Activated CD8-positive, alpha-beta memory T cell treated with anti-CD3 and anti-CD28 coated beads for 36 hours (primary cell): ENCODE results near the gene CRB1. TPM values are rescaled to one million over a fixed set of nuclear protein-coding genes. Genes with fewer than 3 reads are reported as not detected.

Experiments used
- CTCF ChIA-PET: fragments of 350-600 bp; sonication (Branson Sonifier 250); formaldehyde crosslinking; loops from one replicate; lab custom pipeline; 2021; ENCODE audit warnings: antibody characterized with exemption; lab: Charles Lee
- POLR2A ChIA-PET: fragments of 350-600 bp; sonication (Branson Sonifier 250); formaldehyde crosslinking; loops from one replicate; lab custom pipeline; 2021; ENCODE audit warnings: antibody characterized with exemption; lab: Charles Lee
- total RNA-seq, 2 experiments: library from RNA; stranded (reverse); gene quantifications; one replicate each; pipeline ENCODE4 v1.2.3, GENCODE V29; 2021

CRB1 gene
- total RNA-seq, 2 experiments from 2014 or later: not detected

DNA sequence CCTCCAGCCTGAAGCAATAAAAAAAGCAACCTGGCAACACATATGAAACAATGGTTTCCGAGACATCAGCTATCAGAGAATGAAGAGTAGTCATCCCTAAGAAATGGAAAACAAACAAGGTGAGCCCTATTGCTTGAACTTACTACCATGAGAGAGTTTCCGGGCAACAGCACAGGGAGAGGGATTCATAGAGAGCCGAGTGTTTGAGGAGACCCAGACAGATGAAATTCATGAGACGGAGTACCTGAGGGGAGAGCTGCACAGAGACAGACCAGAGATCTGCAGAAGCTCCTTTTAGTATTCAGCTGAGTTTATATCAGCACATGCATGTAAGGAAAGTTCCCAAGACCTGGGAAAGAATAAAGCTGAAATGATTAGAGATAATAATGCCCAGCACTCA is 19.8 kb downstream of the CRB1 start:
- CTCF ChIA-PET: no interaction called here
- POLR2A ChIA-PET: no interaction called here

GRCh38 chr1:197302775-197303174 is 34.7 kb downstream of the CRB1 start:
- ChIA-PET POLR2A (no interaction called here), CTCF (no interaction called here)

DNA sequence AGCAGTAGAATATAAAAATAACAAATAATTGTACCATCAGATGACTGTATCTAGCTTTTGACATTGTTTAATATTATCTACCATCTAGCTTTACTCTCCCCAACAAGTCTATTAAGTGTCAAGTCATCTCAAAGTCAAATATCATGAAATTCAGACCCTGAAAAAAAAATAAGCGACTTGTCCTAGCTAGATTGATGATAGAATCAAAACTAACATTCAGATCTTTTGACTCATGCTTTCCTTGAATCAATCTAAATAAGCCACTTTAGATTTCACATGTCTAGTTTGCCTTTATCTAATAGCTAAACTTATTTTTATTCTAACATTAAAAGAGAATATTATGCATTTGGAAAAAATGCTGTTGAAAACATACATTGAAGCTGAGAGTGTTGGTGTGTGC is 35.4 kb downstream of the CRB1 start:
- ChIA-PET CTCF (no interaction called here), POLR2A (no interaction called here)

DNA sequence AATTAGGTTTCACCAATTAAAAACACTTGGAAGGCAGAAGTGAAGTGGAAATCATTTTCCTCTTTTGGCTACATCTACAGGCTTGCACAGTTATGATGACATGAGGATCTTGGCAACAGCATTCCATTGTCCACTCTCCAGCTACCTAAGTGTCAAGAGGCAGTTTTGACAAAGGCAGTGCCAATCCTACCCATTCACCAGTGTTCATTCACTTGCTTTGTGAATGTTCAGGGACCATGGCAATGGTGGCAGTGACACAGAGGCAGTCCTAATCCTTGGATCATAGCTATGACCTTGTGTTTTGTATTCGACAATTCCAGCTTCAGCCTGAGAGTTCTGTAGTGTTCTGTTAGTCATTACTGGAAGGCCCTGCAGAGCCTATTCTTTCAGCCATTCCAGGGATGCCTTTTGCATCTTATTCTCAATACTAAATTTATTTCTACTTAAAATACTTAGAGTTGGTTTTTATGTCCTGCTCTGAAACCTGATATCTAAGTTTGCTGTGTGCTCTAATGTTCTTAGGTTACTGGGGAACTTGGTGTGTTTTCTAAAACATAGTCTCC is 36.7 kb downstream of the CRB1 start:
- ChIA-PET CTCF (no interaction called here), POLR2A (no interaction called here)

DNA sequence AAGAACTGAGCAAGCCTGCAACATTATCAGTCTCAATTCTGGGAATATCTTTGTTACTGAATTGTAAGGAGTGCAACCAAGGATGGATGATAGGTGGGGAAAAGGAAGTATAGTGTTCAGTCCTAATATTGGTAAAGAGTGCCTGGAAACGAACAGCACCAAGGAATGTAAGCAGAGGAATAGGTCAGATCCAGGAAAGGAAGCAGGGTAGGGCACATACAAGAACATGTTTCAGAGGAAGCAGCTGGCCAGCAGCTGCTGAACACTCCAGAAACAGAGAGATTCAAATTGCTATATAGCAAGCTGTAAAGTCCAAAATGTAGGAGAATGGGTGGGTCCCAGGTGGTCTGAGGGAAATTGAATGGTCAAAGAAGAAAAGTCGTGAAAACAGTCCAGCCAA is 37.9 kb downstream of the CRB1 start:
- ChIA-PET POLR2A (no interaction called here), CTCF (interaction anchor here (0.7 kb wide), 1 partner anchor 18 kb away, joined by 3 read pairs; no protein-coding TSS in a partner anchor)

DNA sequence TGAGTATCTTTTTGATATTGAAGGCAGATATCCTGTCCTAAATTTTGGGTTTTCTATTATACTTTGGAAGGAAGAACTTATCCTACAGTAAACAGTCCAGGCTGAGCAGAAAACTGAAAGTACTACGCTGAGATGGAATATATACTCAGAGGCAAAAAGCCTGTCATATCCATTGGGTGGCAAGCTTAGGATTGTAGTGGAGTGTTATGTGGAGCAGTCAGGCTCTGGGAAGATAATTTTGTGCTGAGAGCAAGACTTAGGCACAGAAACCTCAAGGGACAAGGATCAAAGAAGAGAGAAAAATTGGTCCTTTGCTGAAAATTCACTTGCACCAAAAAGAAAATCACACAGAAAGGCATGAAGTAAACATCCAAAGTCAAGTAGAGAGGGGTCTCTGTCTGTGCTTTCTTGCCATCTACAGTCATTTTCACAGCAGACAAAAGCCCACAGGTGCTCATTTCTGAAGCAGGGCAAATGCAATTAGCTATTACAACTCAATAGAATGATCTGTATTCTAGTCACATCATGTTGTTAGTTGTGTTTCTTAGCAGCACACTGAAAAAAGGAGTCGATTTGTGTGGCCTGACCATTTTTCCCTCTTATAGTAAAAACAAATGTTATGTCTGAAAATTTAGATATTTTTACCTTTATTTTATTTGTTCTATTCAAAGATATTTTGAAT is 38.5 kb downstream of the CRB1 start:
- POLR2A ChIA-PET: no interaction called here

DNA sequence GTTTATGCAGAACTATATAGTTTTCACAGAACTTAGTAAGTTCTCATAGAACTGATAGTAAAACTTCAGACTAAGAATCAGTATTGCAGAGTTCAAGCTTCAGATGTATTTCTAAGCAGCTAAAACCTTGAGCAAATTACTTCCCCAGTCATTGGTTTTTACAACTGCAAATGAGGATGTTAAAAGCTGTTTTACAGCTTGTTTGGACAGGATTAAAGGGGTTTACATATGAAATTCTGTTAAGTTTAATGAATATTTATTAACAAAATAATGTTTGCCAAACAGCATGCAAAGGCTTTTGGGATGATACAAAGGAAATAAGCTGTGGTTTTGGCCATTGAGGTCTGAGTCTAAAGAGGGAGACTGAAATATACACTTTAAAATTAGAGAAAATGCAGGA is 39.1 kb downstream of the CRB1 start:
- CTCF ChIA-PET: no interaction called here

More for the DNA sequence above, 38.5 kb downstream of the CRB1 start:
- CTCF ChIA-PET: no interaction called here

DNA sequence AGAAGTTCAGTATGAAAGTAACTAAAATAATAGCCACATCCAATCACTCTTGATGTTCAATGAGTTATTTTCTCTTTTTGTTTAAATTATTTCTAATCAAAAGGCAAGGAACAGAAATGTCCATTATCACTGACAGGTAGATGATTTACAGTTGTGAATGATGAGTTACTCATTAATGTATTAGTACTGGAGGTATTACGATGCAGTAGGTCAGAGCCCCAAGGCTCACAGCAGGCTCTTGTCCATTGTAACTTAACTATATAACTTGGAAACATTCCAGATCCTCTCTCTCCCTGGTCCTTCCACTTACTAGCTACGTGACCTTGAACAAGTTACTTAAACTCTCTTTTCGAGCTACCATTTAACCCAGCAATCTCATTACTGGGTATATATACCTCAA is 39.5 kb downstream of the CRB1 start:
- POLR2A ChIA-PET: no interaction called here
- CTCF ChIA-PET: no interaction called here

More for the DNA sequence above, 39.1 kb downstream of the CRB1 start:
- POLR2A ChIA-PET: no interaction called here

DNA sequence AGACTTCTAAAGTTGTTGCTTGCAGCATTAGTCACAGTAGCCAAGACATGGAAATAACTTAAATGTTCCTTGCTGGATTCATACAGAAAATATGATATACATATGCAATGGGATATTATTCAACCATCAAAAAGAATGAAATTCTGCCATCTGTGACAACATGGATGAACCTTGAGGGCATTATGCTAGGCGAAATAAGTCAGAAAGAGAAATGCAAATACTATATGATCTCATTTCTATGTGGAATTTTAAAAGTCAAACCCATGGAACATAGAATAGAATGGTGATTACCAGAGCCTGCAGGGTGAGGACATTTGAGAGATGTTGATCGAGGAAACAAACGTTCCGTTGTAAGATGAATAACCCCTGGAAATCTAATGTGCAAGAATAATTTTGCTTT is 43.0 kb downstream of the CRB1 start:
- ChIA-PET CTCF (no interaction called here), POLR2A (no interaction called here)

DNA sequence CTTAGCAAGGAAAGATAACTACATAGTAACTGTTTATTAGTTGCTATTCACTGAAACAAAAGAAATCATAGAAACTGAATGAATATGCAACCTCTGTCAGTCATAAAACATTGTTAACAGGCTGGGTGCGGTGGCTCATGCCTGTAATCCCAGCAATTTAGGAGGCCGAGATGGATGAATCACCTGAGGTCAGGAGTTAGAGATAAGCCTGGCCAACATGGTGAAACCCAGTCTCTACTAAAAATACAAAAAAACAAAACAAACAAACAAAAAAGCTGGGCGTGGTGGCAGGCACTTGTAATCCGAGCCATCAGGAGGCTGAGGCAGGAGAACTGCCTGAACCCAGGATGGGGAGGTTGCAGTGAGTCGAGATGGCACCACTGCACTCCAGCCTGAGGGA is 44.1 kb downstream of the CRB1 start:
- CTCF ChIA-PET: no interaction called here

GRCh38 chr1:197313713-197314112 is 45.7 kb downstream of the CRB1 start:
- POLR2A ChIA-PET: no interaction called here
- CTCF ChIA-PET: no interaction called here

More for the DNA sequence above, 44.1 kb downstream of the CRB1 start:
- POLR2A ChIA-PET: no interaction called here

GRCh38 chr1:197314682-197315081 is 46.6 kb downstream of the CRB1 start:
- ChIA-PET CTCF (no interaction called here), POLR2A (no interaction called here)

DNA sequence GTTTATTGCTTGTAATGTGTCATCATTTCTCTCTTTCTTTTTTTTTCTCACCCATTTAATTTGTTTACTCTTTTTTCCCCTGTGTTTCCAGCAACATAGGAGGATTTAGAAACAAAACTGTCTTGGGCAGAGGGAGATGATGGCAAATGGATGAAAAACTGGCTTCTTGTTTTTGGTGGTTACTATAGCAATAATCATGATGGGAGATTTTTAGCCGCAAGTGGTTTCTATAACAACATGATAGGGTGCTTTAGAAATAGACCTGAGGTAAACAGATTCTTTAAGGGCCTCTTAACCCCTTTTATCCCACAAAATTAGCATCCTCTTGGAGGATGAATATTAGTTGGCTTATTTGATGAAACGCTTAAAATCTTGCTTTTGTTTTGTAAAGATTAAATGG is 51.6 kb downstream of the CRB1 start:
- CTCF ChIA-PET: no interaction called here
- POLR2A ChIA-PET: no interaction called here

- ChIA-PET POLR2A (no interaction called here), CTCF (no interaction called here)
Observed at GRCh38 chr1:197320991-197321531, 53.0 kb downstream of the CRB1 start.

GRCh38 chr1:197321811-197322210 is 53.8 kb downstream of the CRB1 start:
- ChIA-PET CTCF (no interaction called here), POLR2A (no interaction called here)

DNA sequence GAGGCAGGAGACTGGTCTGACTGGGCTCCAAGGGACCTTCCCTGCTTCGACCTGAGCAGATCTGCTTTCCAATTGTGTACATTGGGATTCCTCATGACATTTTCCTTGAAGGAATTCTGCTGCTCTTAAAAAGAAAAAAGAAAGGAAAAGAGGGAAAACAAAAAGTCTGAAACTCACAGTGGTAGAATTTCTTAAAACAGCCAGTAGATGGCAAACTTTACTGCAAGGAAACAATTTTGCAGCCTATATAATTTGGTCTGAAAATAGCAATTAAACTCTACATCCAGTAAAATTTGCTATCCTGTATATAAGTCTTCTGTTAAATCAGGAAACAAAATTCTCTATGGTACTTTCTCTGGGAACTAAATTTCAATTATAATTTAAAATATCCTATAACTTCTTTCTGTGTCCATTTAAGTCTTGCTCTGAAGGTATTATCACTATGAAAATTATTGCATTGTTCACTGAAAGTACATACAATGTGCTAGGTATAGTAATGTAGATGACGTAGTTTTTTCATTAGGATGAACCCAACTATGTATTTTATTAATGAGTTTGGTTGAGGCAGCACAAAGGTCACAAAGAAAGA is 59.8 kb downstream of the CRB1 start:
- ChIA-PET CTCF (no interaction called here), POLR2A (no interaction called here)

DNA sequence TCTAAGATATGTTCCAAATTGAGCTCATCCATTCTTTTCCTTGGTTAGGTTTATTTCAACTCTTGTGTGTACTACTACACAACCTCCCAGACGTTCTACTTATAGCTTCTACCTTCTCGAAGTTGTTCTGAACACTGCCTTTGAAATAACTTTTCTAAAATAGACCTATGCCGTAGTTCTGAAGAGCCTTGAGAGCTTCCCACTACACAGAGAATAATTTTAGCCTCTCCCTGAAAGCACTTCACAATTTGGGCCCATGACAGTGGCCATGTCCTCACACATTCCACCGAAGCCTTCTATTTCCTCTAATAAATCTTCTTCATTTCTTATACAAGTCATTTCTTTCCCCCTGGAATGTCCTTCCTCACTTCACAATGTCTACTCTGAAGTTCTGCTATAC is 62.2 kb downstream of the CRB1 start:
- CTCF ChIA-PET: no interaction called here
- POLR2A ChIA-PET: no interaction called here

- ChIA-PET CTCF (no interaction called here), POLR2A (no interaction called here)
Observed at GRCh38 chr1:197331565-197331964, 63.5 kb downstream of the CRB1 start.

DNA sequence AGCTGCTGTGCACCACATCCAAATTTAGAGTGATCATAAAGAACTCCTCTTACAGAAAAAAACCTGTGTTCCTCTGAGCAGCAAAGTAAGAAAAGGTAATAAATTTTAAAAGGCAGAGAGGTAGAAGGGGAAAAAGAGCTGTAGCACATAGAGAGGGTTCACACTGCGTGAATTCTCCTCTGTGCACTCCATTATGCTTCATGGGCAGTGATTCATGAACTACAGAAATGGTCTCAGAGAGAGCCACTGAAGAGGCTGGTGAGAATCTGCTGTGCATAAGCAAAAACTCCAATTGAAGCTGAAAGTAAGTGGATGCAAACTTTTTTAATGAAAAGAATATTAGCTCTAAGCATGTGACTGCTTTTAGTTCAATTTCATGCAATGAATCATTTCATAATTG is 65.0 kb downstream of the CRB1 start:
- ChIA-PET CTCF (no interaction called here), POLR2A (no interaction called here)

GRCh38 chr1:197336571-197336970 is 68.5 kb downstream of the CRB1 start:
- ChIA-PET CTCF (no interaction called here), POLR2A (no interaction called here)
